SIG-M5 treated with dmso at 0.1 percent for 504 hours (cell line): ENCODE measurements around the gene CHCHD4.

Source experiments
- DNase-seq: peaks from one replicate; lab custom pipeline; 2025; ENCODE audit not compliant: unreplicated experiment; lab: John Stamatoyannopoulos, UW

The CHCHD4 gene

GRCh38 chr3:14137004-14137403 lies 12.3 kb upstream of the CHCHD4 start:
- no peak for DNase-seq

DNA sequence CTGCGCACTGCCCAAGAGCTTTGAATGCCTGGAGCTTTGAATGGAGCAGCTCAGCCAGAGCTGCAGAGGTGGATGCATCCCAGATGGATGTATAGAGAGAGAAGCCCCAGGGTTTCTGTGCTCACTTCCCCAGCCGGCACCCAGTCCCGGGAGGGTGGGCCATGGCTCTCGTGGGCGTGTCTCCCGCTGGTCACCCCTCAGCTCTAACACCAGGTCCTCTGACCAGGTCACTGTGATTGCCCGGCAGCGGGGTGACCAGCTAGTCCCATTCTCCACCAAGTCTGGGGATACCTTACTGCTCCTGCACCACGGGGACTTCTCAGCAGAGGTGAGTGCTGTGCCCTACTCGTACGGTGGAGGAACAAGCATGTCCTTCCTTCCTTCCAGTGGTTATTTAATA lies 10.9 kb upstream of the CHCHD4 start:
- DNase-seq: no peak

GRCh38 chr3:14134291-14134690 lies 9.6 kb upstream of the CHCHD4 start:
- DNase-seq: no peak

- no peak for DNase-seq
Measured at GRCh38 chr3:14133876-14134275, 9.2 kb upstream of the CHCHD4 start.

DNA sequence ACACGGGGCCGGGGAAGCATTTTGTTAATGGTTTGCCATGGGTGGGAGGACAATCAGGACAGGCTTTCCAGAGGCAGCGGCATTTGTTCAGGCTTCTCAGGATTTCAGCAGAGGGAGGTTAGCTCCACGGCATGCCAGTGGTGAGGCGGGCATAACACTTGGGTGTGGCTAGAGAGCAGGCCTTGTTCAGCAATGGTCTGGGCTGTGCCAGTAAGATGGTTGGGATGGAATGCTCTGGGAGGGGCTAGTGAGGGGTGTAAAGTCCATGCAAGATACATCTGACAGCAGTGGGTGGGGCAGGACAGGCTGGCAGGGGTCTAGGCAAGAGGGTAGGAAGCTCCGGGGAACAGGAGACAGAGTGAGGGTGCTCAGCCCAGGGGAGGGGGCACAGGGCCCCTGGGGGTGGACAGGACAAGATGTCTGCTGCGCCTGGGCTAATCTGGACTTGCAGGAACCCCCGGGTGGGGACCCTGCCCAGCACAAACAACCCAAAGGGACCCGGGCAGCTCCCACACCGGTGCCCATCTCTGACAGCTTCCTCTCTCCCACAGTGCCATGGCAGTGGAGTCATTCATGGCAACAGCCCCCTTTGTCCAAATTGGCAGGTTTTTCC lies 8.6 kb upstream of the CHCHD4 start:
- DNase-seq: no peak

GRCh38 chr3:14132689-14133088 lies 8.0 kb upstream of the CHCHD4 start:
- DNase-seq: no peak

DNA sequence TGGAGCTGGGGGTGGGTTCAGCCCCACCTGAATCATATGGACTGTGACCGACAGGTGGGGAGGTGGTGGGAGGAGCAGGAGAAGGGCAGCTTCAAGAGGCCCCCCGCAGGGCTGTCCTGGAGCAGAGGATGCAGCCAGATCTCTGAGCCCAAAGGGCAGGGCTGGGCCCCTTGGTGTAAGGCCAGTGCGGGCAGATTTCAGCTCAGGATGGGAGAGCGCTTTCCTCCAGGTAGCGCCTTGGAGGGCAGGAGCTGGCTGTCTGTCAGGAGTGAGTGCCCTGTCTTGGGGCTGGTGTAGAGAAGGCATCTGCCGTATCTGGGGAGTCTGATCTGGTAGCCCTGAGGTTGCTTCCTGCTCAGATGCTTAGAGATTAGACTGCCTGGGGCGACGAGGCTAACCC lies 7.5 kb upstream of the CHCHD4 start:
- DNase-seq: no peak

DNA sequence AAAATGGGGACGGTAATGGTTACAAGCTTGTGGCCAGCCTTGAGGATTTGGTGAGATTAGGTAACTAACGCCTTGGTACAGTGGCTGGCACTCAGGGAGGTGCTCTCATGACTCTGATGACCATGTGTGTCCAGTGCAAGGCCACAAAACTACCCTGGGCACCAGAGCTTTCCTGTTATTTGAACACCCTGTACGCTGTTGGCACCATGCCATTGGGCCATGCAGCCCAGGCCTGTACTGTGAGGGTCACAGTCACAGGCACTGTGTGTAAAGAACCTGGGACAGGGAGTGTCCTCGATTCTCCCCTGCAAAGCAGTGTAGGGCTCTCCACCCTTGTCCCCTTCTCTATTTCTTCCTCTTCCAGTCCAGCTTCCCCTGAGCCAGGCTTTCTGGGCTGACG lies 6.5 kb upstream of the CHCHD4 start:
- DNase-seq: no peak

GRCh38 chr3:14130707-14131106 lies 6.0 kb upstream of the CHCHD4 start:
- DNase-seq: no peak

GRCh38 chr3:14130230-14130629 lies 5.6 kb upstream of the CHCHD4 start:
- DNase-seq: no peak

DNA sequence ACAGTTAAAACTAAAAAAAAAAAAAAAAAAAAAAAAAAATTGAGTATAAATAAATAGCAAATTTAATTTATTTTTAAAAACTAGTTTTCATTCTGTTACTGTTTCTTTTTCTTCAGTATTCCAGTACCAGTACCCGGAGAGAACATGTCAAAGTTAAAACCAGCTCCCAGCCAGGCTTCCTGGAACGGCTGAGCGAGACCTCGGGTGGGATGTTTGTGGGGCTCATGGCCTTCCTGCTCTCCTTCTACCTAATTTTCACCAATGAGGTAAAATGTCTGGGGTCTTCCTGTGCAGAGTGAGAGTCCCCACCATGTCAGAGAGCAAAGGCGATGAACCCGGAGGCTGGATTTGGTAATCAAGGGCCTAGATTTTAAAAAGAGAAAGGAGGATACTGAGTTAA lies 4.6 kb upstream of the CHCHD4 start:
- no peak for DNase-seq

- no peak for DNase-seq
Measured at GRCh38 chr3:14128724-14129123, 4.1 kb upstream of the CHCHD4 start.

DNA sequence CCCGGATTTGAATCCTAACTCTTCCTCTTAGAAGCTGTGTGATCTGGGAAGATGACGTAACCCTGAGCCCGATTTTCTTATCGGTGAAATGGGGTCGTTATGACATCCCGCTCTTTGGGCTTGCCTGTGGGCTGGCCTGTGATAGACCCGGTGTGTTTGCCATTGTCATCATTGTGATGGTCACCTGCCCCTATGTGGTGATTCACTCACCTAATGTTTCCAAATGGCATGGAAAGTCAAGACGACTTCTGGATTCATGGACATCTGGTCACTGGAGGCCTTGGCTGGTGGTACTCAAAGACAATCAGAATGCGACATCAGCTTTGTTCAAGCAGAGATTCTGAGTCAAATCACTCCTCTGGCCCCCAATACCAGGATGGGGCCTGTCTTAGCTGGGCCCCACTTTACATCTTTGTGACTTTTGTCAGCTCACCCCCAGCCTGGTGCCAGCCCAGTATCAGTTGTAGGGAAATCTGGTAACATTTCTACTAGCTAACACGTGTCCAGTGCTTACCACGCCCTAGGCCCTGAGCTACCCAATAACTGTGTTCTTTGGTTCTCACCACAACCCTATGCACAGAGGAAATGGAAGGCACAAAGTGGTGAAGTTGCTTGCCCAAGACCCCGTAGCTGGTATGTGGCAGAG lies 3.0 kb upstream of the CHCHD4 start:
- no peak for DNase-seq

DNA sequence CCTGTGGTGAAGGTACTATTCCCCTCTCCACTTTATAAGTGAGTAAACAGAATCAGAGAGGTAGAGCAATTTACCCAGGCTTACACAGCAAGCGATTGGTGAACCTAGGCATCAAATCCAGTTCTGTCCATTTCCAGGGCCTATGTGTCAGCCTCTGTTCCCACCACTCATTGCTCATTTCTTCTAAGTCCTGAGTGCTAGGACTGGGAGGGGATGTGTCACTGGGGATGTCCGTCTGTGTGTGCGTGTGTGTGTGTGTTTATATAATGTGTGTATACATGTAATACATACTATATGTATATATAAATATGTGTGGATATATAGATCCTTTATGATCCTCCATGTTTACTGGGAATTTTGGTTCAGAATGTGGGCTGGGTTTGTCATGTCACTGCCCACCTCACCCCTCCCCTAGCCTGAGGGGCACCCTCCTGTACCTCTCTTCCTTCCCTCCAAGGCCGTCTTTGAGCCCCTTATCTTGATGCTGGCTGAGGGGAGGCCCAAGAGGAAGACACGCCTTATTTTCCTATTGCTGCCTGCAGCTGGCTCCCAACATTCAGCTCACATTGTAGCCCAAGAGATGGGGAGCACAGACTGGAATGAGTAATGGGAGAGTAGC lies 2.3 kb upstream of the CHCHD4 start:
- no peak for DNase-seq

GRCh38 chr3:14126017-14126886 lies 1.6 kb upstream of the CHCHD4 start:
- DNase-seq: peak; percentile 30

DNA sequence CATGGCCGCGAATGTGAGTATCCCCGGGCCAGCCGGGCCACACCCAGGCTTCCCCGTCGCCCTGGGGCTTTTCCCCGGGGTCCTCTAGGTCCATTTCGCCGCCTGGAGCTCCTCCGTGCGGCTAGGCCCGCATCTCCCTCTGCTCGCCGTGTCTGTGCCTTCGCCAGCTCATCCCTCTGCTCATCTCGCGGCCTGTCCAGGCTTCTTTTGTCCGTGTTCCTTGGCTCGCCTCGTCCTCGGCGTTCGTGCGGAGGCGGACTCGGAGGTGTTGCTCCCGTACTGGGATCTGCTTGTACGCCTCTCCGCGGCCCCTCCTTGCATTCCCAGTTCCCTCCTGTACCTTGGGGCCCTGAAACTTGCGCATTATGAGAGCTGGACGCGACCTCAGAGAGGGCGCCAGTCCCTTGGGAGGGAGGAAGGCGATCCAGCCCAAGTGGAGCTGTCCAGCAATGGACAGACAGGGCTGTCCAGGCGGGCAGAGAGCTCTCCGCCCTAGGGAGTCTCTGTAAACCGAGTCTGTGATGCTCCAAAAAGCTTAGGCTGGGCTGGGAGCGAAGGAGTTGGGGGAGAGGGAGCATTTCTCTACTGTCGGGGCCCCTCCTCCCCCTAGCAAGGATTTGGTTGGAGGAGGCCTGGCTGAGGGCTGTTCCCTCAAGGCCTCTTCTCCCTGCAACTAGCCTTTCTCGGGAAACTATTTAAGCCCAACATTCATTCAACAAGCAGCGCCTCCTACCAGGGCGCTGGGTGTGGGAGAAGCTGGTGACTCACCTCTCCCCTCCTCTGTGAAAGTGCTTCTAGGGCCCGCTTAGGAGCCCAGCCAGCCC lies 735 bp upstream of the CHCHD4 start:
- DNase-seq: peak; percentile 94

DNA sequence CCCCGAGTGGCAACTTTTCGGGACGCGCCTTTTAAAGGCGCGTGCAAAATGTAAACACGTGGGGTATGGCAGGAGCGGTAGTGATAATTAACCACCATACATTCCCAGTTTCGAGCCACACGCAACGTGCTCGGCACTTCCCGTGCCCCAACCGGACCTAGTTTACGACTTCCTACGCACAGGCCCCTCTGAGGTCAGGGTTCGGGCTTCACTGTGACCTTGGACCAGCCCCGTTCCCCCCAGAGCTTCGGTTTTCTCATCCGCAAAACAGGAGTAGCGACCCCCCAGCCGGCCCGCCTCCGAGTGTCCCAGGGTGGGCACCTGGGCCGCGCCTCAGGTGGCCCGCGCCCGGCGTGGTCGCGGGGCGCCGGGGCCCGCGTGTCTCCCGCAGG lies 451 bp downstream of the CHCHD4 start:
- DNase-seq: peak; percentile 86

DNA sequence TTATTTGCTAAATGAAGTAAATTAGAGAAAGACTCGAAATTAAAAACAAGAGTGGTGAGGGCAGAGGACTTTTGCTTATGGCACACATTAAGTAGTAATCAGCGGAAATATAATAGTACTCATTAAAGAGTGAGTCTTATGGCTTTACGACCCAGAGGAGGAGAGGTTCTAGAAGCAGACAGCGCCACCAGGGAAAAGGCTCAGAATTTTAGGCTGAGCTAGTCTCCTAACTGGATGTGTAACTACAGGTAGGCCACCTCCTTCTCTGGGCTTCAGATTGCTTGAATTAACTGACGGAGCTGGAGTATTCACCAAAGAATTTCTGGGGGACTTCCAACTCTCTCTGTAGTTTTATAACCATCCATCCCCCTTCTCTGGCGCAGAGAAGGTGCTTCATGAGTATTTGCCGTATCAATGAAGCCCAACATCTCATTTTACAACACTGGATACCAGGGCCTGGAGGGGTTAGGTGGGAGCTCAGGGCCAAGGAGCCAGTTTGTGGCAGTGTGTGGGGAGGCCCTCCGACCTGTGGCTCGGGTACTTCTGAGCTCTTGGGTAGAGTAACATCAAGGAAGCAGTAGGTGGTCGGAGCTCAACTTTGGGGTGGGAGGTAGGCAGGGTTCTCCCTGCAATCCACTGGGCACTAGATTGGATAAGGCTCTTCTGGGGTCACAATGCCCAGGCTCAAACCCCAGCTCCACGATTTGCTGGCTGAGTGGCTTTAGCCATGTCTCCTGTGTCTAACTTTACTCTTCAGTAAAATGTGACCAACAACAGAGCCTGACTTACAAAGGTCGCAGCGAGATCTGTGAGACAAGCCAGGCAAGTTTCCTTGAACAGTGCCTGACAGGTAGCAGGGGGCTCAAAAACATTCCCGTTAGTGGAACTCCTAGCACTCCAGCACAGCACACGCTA lies 1.1 kb downstream of the CHCHD4 start:
- no peak for DNase-seq

GRCh38 chr3:14122301-14122700 lies 2.4 kb downstream of the CHCHD4 start:
- DNase-seq: no peak

DNA sequence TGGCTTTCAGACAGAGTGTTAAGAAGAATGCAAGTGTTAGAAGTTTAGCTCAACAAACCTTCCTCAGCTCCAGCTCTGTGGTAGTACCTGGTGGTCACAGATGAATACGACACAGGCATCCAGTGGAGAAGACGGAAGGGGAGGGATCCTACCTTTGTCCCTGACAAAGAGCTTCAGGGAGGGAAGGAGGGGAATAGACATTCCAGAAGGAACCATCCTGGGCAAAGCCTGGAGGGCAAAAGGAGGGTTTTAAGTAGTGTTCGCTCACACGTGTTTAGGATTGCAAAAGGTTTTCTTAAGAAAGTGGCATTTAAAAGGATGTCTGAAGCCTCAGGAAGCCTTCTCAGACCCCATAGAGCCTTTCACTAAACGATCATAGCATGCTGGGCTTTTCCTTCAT lies 2.8 kb downstream of the CHCHD4 start:
- no peak for DNase-seq
